Spleen (tissue), 7 donors: ENCODE results near the gene LIG3.

Experiments used
- CTCF ChIP-seq, 11 experiments: fragments of 200-600 bp in 7 of 11; fragments of 450-650 bp in 4 of 11; sonication (generic) in 4 of 11; IDR thresholded peaks in 8 of 11; conservative IDR thresholded peaks in 3 of 11; 1 replicate in 7 of 11; 2 replicates in 4 of 11; pipeline versions ENCODE4 v1.4.0 to v1.8.0; 2016 to 2021; ENCODE audit warnings: antibody characterized with exemption in 11 of 11, inconsistent platforms in 4 of 11, mild to moderate bottlenecking in 1 of 11
- POLR2A ChIP-seq, 3 donors: fragments of 450-650 bp; IDR thresholded peaks; one replicate each; pipeline ENCODE4 v1.5.1; 2017; ENCODE audit warnings: antibody characterized with exemption in 3 of 3, mild to moderate bottlenecking in 1 of 3
- POLR2AphosphoS5 ChIP-seq, 3 donors: sonication (generic); formaldehyde crosslinking; IDR thresholded peaks; one replicate each; pipeline ENCODE4 v1.5.1; 2017; ENCODE audit warnings: antibody characterized with exemption in 3 of 3
- donor health status: DM: no; HTN: no; CAD: no; lungs with moderate emphysema.
- donor health status: DM: no; HTN: no; CAD: no.
- donor health status: DM: no; HTN: no; CAD: no.

GRCh38 chr17:35019386-35020179 lies 39.3 kb downstream of the LIG3 start:
- TF ChIP-seq POLR2AphosphoS5 (IDR thresholded peaks at IDR 0.05) (no peak), CTCF (IDR thresholded peaks at IDR 0.05 in 8 of 11, conservative IDR thresholded peaks at IDR 0.05 in 3 of 11) (no peak), POLR2A (IDR thresholded peaks at IDR 0.05) (no peak)
